GM21360 (cell line): ENCODE results near the gene KRT7.

Experiments
- ATAC-seq: cut with Tn5 transposase; IDR thresholded peaks from one replicate; pipeline ENCODE4 v1.9.1; 2021; ENCODE audit warnings: mild to moderate bottlenecking, moderate library complexity; ENCODE audit not compliant: unreplicated experiment

Gene KRT7

DNA sequence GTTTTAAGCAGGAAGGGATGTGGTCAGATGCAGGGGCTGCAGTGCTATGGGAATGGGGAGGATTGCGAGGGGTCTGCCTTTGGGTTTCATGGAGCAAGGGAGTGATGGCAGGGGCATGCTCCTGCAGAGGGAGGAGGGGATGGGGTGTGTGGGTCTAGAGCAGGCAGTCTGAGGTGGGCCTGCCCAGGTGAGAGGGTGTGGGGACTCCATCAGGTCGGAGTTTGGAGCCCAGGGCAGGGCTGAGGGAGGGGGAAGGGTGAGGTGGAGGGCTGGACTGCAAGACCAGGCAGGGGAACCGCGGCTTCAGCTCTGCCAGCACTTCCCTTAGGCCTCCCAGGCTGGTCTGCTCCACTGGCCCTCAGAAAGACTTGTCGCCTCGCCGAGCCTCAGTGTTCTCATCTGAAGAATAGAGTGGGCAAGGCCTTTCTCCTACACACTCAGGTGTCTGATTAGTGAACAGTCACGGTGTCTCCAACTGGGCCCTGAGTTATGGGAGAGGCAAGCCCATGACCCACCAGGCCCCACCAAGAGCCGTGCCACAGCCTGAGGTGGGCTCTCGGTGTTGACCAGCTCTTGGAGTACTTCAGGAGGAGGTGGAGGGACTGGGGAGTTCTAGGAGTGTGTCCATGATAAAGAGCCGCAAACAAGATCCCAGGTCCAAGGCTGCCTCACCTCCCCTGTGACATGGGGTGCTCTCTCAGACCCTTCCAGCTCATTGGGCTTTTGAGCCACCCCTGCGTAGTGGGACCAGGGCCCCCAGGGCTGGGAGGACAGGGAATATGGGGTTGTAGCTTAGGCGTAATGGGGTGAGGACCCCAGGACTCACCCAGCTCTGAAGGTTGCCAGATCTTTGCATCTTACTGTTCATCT, 21.1 kb upstream of the KRT7 start:
- no peak for ATAC-seq

- ATAC-seq: no peak
These were observed 20.1 kb upstream of the KRT7 start for GRCh38 chr12:52212701-52213563.

- no peak for ATAC-seq
These were observed 19.3 kb upstream of the KRT7 start for GRCh38 chr12:52213564-52214420.

DNA sequence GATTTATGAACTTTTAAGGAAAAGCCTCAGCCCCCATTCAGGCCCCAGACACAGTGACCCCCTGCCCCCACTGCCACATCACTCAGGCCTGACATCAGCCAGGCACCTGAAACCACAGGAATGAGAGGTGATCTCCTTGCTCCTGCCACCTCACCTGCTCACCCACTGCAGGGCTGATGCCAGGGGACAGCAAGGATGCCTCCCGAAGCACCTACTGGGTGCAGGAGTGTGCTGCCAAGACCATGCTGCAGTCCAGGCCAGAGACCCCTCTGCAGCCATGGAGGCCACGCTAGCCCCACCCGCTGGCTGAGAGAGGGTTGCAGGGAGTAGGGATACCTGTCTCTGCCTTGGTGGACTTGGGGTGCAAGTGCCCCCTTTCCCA, 18.6 kb upstream of the KRT7 start:
- no peak for ATAC-seq

DNA sequence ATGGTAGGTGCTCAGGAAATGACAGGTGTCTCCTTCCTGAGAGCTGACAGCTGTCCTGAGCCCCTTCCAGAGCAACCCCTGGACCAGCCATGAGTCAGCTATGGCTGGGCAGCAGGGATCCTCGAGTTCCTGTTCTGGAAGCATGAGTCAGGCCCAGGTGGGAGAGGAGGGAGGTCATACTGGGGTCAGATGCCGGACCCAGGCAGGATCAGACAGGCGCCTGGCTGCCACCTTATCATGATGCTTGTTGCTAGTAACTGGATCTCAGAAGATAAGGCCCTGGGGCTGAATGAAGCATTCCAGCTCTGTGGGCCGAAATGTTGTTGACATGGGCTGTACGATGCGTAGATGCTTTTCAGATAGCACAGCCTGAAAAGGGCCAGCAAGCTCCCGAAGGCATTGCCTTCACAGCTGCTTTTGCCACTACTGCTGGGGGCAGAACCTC, 17.4 kb upstream of the KRT7 start:
- no peak for ATAC-seq

- no peak for ATAC-seq
These were observed 16.9 kb upstream of the KRT7 start for GRCh38 chr12:52216100-52216499.

DNA sequence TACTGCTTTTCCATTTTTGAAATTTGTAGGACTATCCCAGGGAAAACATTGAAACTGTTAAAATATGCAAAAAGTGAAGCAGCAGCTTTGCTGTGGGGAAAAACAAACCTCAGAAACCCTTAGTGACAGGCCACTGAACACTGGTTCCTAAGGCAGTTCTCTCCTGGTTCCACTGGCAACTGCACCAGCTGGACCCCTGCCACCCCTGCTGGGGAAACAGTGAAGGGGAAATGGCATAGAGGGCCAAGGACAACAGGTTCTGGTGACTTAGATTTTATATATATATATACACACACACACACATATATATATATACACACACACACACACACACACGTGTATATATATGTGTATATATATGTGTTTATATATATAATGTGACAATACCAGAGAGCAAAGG, 16.2 kb upstream of the KRT7 start:
- no peak for ATAC-seq

DNA sequence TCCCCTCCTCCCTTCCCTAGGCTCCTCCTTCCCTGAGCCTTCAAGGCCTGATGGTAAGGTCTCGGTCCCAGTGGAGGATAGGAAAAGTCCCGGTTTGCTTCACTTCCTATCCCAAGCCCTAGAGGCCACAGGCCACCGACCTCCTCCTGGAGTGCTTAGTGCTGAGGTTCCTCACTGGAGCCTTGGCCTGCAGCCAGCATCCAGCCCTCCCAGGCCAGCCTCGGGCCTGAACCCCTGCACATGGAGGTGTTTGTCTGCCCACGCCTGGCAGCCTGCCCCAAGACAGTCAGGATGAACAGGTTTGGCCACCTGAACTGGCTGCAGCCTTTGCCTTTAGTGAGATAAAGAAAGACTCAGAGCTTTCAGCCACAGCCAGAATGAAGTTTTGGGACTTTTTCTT, 15.8 kb upstream of the KRT7 start:
- ATAC-seq: no peak

- ATAC-seq: no peak
These were observed 15.0 kb upstream of the KRT7 start for GRCh38 chr12:52218001-52218400.

DNA sequence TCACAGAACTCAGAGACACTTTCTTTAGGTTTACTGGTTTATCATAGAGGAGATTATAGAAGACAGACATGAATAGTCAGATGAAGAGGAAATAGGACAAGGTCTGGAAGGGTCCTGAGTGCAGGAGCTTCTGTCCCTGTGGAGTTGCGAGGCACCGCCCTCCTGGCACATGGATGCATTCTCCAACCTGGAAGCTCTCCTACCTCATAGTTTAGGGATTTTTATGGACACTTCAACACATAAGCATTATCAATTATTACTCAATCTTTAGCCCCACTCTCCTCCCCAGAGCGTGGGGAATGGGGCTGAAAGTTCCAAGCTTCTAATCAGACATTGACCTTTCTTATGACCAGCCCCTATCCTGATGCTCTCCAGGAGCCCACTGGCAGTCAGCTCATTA, 12.6 kb upstream of the KRT7 start:
- no peak for ATAC-seq

- no peak for ATAC-seq
These were observed 11.8 kb upstream of the KRT7 start for GRCh38 chr12:52221070-52221781.

DNA sequence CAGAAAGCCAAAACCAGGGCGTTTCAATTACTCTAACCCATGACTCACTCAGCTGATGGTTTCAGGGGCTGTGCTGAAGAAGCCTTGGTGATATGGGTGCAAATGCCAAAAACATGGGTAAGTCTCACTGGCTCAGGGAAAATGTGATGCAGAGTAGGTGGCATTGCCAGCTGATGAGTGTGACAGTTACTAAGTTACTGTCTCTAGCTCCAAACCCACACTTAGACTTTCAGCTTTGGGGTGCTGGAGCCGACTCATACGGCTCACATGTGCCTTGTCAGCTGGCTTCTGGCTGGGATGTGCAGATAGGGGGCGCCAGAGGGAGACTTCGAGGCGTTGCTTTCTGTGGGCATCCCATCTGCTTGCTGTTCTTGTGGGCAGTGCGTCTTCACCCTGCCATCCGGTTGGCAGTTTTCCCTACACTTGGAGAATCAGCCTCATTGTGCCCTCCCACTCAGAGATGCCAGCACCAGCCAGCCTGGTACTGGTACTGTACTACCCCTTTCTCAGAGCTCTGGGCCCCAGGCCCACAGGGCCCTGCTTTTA, 11.1 kb upstream of the KRT7 start:
- no peak for ATAC-seq

- no peak for ATAC-seq
These were observed 10.4 kb upstream of the KRT7 start for GRCh38 chr12:52222692-52223091.

- ATAC-seq: no peak
These were observed 9.5 kb upstream of the KRT7 start for GRCh38 chr12:52223406-52224039.

DNA sequence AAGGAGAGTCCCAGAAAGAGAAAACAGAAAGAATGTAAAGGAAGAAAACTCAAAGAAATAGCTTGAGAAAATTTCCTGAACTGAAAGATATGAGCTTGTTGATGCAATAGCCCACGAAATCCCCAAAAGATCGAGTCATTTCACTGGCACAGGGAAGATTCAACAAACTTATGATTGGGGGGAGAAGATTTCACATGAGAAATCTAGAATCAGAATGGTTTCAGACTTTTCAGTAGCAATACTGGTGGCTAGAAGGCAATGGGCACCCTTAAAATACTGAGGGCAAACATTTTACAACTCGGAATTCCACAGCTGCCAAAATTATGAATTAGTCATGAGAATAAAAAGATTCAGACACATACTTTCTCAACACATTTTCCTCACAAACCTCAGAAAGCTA, 8.9 kb upstream of the KRT7 start:
- ATAC-seq: no peak

DNA sequence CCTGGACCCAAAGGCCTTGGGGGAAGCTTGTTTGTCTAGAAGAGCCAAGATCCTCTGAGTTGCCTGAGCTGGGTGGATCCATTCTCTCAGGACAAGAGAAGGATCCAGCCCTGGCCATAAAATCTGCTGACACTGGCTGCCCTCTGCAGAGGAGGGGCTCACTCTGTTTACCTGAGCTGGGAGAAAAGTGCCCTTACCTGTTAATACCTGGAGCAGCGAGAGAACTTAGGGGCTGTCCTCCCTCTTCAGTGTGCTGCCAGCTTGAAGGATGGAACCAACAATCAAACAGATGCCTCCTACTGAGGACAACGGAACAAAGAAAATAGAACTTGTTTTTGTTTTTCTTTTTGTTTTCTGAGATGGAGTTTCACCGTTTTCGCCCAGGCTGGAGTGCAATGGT, 7.3 kb upstream of the KRT7 start:
- ATAC-seq: no peak

- no peak for ATAC-seq
These were observed 6.6 kb upstream of the KRT7 start for GRCh38 chr12:52226446-52226845.

DNA sequence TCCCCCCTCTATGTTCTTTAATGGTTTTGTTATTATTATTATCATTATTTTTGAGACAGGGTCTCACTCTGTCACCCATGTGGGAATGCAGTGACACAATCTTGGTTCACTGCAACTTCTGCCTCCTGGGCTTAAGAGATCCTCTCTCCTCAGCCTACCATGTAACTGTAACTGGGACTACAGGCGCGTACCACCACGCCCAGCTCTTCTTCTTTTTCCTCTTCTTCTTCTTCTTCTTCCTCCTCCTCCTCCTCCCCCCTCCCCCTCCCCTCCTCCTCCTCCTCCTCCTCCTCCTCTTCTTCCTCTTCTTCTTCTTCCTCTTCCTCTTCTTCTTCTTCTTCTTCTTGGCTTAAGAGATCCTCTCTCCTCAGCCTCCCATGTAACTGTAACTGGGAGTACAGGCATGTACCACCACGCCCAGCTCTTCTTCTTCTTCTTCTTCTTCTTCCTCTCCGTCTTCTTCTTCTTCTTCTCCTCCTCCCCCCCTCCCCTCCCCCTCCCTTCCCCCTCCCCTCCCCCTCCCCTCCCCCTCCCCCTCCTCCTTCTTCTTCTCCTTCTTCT, 5.4 kb upstream of the KRT7 start:
- no peak for ATAC-seq

DNA sequence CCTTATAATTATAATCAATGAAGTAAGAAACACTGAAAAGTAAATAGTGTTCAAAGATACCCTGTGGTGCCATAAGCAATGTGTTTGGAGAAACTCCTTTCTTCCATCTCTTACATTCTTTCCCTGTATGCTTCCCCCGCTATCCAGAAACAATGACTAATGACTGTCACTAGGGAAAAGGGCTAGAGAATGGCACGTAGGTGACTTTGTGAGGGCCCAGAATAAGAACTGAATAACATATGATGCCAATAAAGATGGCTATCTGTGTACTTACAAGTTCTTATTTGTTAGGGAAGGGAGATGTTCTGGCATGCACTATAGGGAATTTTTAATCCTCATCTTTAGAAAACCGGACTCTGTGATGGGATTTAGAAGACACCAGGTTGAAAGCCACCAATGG, 4.7 kb upstream of the KRT7 start:
- no peak for ATAC-seq
